OCI-LY3 (cell line): ENCODE data around the gene SRC.

ENCODE experiments used
- EZH2phosphoT487 ChIP-seq: fragments of 200-600 bp; shearing (Covaris generic); IDR thresholded peaks from 2 replicates; pipeline ENCODE4 v1.6.1; 2018; ENCODE audit warnings: antibody characterized with exemption, mixed run types, low read depth
- TF ChIP-seq, protein P1 (sequence below): fragments of 200-600, 300-600 bp; sonication (generic); IDR thresholded peaks from 2 replicates; pipeline ENCODE4 v1.5.1; 2014; ENCODE audit warnings: antibody characterized with exemption, low read length, low read depth

DNA sequence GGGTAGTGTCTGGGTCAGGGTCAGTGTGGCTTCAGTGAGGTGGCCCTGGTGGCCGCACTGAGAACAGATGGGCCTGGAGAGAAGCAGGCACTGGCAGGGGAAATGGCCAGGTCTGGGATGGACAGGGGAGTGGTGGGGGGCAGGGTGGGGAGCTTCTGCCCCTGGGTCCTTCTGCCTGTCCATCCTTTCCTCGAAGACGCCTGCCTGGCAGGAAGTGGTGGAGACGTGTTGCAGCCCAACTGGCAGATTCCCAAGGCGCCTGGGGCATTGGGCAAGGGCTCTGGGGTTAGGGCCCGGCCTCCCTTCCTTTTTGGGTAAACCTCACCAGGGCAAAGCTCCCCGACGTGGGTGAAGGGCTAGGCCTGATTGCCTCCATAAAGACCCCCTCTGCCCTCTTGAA is 10.4 kb downstream of the SRC start:
- TF ChIP-seq, protein P1, sequence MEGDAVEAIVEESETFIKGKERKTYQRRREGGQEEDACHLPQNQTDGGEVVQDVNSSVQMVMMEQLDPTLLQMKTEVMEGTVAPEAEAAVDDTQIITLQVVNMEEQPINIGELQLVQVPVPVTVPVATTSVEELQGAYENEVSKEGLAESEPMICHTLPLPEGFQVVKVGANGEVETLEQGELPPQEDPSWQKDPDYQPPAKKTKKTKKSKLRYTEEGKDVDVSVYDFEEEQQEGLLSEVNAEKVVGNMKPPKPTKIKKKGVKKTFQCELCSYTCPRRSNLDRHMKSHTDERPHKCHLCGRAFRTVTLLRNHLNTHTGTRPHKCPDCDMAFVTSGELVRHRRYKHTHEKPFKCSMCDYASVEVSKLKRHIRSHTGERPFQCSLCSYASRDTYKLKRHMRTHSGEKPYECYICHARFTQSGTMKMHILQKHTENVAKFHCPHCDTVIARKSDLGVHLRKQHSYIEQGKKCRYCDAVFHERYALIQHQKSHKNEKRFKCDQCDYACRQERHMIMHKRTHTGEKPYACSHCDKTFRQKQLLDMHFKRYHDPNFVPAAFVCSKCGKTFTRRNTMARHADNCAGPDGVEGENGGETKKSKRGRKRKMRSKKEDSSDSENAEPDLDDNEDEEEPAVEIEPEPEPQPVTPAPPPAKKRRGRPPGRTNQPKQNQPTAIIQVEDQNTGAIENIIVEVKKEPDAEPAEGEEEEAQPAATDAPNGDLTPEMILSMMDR, result no peak
- no peak for TF ChIP-seq EZH2phosphoT487
